Myocyte (in vitro differentiated cells): ENCODE measurements around the gene HCAR2. TPM values are rescaled to one million over a fixed set of nuclear protein-coding genes. Genes with fewer than 3 reads are reported as not detected.
"Not testable (repeated sequence)": the region's sequence is repeated elsewhere in the genome, so short reads cannot be mapped to it uniquely, and the experiment has no call there.

Source experiments
- DNase-seq: peaks from one replicate; pipeline ENCODE4 v3.0.0-alpha.2; 2012; ENCODE audit warnings: low read depth
- total RNA-seq: library from RNA; depleted of rRNA; stranded (reverse); fragments of >200 nt; gene quantifications from 2 replicates; pipeline ENCODE4 v1.2.3, GENCODE V29; 2014

Gene HCAR2
- total RNA-seq, 1 donor from 2014 or later: not detected

- DNase-seq: no peak
These were observed 34.9 kb downstream of the HCAR2 start for GRCh38 chr12:122668268-122668667.

GRCh38 chr12:122665759-122666158, 37.4 kb downstream of the HCAR2 start:
- DNase-seq: no peak

GRCh38 chr12:122665349-122665748, 37.8 kb downstream of the HCAR2 start:
- DNase-seq: no peak

- DNase-seq: no peak
These were observed 41.2 kb downstream of the HCAR2 start for GRCh38 chr12:122661938-122662337.

- DNase-seq: no peak
These were observed 41.9 kb downstream of the HCAR2 start for GRCh38 chr12:122661246-122661645.

- DNase-seq: no peak
These were observed 43.6 kb downstream of the HCAR2 start for GRCh38 chr12:122659579-122659978.

- no peak for DNase-seq
These were observed 46.9 kb downstream of the HCAR2 start for GRCh38 chr12:122656298-122656697.

- not testable (repeated sequence) for DNase-seq
These were observed 49.9 kb downstream of the HCAR2 start for GRCh38 chr12:122653291-122653690.

GRCh38 chr12:122651520-122652224, 51.5 kb downstream of the HCAR2 start:
- DNase-seq: no peak

Other genes with a start within 250 kb of the HCAR2 start
- gene ZCCHC8, start 202.4 kb downstream of the HCAR2 start, total RNA-seq: 17.1 and 20.3 TPM in 2 replicates
- gene RSRC2, start 176.4 kb downstream of the HCAR2 start, total RNA-seq: 70.4 and 83.3 TPM in 2 replicates
- 5.4 and 6.6 TPM in 2 replicates for gene KNTC1, start 176.1 kb downstream of the HCAR2 start, total RNA-seq
- not detected in 2 replicates for gene HCAR3, start 13.5 kb upstream of the HCAR2 start, total RNA-seq
- gene HCAR1, start 27.5 kb upstream of the HCAR2 start, total RNA-seq: not detected in 2 replicates
- 45.5 and 60.7 TPM in 2 replicates for gene DENR, start 49.5 kb upstream of the HCAR2 start, total RNA-seq
- 1.2 and 1.6 TPM in 2 replicates for gene CCDC62, start 71.2 kb upstream of the HCAR2 start, total RNA-seq
- gene HIP1R, start 132.1 kb upstream of the HCAR2 start, total RNA-seq: 10.0 and 25.0 TPM in 2 replicates
- gene VPS37B, start 192.8 kb upstream of the HCAR2 start, total RNA-seq: 82.4 and 86.7 TPM in 2 replicates